Lung microvascular endothelial cell (primary cell): Measurements from ENCODE around the gene SWI5. TPM values are rescaled to one million over a fixed set of nuclear protein-coding genes. Genes with fewer than 3 reads are reported as not detected.

Experiments used
- DNase-seq, 2 donors: peaks; one replicate each; pipeline versions ENCODE4 v3.0.0 to v3.0.0-alpha.2; 2010; ENCODE audit warnings: low read depth in 2 of 2
- total RNA-seq: library from RNA; depleted of rRNA; stranded (reverse); fragments of >200 nt; gene quantifications from 2 replicates; pipeline ENCODE4 v1.2.1, GENCODE V29; 2014

Gene SWI5
- total RNA-seq, 1 donor from 2014 or later, result 17.5 TPM

DNA sequence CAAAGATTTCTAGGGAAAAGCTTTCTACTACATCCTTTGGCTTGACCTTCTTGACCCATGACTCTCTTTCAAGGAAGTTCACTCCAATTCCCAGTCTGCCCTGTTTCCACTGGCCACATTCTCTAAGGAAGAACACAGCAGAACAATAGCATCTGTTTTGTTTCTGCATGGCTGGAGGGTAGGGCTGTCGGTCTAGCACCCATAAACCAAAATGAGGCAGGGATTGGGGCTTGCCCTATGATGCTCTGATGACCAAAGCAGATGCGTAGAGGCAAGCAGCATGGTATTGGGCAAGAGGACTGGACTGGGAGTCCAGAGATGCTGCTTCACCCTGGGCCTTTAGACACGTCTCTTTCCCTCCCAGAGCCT lies 24.4 kb upstream of the SWI5 start:
- DNase-seq, result peak in 1 of 2 donors; percentile 64

DNA sequence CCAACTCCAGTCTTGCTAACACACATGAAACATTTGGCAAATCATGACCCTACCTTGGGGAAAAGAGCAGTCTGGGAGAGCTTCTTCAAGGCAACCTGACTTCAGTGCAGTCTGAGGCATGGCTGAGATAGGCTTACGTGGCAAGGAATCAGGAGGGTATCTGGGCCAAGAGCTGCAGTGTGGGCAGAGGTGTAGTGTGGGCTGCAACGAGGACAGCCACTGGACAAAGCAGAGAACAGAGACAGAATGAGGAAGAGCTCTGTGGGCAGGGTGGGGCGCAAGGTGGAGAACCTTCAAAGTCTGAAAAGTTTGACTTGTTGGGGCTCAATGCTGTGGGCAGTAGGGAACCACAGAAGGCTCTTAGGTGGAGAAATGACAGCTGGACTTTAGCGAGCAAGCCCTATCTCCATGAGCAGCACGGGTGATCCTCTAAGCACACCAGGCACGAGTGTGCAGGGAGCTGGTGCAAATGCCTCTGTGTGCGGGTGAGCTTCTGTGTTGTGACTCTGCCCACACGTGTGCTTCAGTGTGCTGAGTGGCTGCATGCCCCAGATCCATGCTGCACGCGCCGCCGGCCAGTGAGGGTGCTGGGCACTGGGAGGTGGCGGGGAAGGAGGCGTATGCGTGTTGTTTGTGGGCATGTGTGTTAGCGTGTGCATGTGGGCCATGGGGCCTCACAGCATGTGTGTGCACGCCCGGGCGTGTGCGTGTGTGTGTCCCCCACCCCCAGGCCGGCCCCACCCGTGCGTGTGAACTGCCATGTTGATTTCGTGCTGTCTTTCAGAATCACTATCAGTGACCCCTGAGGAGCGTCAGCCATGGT lies 23.5 kb upstream of the SWI5 start:
- no peak for DNase-seq

DNA sequence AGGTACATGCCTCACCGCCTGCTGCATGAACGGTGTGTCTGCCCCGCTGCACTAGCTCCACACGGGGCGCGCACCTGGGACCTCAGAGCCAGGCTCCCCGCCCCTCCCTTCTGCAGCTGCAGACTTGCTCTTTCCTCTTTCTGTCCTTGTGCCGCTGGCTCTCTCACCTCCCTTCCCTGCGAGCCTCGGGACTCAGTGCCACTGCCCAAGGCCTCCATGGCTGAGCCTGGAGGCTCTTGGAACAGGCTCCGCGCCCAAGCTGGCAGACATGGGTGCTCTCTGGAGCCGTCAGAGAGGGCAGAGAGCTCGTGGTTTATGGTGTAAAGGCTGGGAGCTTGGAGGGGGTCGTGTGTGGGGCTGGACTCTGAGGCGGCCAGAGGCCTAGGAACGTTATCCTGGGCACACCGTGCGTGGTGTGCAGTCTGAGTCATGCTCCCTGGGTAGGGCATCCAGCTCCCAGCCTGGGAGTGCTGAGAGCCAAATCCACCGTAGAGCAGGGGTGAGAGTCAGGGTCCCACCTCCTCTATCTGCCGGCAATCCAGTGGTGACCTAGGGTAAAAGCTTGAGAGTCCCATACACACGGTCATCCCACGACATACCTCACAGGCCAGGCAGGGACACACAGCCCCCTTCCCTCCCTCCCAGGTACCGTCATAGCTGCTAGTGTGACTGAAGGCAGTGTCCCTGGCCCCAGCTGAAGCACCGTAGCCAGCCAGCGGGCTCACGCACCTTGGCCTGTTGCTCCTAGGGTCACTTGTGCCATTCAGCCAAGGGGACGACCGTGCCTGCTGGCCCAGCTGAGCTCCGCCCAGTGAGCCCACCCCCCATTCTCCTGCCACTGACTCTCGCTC lies 22.7 kb upstream of the SWI5 start:
- DNase-seq, result no peak

DNA sequence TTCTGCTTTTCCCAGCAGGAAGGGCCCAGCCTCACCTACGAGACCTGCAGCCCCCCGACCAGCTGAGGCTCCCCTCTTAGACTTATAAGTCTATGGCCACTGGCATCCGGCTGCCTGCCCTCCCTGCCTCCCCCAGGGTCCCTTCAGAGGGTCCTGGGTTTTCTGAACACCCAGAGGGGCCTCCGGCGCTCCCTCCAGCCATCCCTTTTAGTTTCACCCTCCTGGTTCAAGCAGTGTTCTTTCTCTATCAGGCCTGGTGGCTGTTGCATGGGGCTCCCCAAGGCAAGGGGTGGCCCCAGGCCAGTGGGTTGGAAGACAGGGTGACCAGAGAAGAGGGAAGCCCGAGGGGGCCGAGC lies 22.1 kb upstream of the SWI5 start:
- DNase-seq, result no peak

DNA sequence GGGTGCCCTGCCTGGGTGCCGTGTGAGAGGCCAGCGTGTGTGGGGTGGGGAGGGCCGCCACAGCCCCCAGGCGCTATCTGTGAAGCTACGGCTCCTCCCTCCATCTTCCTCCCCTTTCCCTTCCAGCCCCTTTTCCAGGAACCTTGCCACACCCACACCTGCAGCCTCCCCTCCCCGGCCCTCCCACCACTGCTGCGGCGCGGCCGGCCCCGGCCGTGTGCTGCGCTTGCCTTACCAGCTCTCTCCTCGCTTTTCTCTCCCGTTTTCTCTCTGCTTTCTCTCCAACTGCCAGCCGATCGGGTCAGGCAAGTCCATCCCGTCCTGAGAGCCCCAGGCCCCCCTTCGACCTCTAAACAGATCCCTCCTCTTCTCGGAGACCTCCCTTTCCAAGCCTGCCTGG lies 21.7 kb upstream of the SWI5 start:
- no peak for DNase-seq

DNA sequence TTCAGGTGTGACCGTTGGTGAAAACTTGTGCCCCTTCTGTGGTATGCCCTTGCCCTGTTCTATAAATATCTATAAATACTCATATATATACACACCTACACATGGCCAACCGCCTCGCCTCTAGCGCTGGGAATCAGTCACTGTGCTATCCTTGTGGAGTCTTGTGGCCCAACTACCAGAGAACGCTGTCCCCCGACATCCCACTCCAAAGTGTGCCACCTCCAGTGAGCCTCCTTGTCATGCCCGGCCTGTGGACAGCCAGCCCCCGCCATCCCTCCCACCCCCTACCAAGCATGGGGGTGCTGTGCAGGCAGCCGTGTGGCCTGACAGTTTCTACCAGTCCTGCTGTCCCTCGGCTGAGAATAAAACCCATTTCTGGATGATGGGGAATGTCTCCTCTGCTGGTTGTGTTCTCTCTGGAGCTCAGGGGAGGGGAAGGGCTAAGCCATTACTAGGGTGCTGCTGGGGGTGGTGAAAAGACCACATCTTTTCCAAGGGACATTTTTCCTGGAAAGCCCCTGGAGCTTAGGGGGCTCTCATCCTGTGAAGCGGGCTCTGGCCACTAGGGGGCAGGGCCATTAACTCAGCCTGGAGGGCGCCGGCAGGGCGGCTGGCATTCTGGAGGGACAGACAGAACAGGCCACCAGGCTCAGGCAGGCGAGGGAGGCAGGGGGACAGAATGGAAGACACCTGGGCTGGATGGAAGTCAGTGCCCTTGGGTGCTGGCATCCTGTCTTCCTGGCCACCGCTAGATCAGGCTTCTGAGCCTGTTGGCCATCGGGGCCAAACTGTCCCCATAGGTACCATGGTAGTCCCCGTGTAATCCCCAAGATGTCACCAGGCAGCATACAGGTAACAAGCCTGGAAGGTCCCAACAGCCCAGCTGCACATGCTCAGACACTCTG lies 21.0 kb upstream of the SWI5 start:
- DNase-seq, result peak; percentile 55 to 77

DNA sequence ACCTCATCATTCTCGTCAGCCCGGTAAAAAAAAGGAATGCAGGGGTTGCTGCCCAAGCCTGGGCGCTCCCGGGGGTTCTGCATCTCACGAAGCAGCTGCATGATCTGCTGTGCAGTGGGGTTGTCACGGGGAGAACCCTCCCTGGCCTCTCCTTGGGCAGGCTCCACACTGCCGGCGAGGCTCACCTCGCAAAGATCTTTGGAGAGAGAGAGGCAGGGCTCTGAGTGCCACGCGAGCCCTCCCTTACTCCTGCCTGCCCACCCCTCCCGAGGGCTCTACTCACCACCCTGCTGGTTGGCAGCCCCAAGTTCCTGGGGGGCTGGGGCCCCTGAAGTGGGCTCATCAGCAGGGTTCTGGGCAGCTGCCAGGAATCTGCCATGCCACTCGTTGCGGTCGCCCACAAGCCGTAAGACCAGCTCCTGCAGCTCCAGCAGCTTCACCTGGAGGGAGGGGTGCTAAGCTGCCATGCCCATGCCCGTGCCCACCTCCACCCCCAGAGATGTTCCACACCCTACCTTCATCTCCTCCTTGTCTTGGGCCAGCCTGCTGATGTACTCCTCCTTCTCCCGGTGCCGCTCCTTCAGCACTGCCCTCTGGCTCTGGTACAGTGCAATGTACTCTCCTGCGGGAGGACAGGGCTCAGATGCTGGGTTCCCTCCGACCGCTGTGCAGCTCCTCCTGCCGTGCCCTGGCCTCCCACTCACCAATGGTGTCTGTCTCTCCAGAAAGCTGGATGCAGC lies 18.8 kb upstream of the SWI5 start:
- DNase-seq, result no peak

DNA sequence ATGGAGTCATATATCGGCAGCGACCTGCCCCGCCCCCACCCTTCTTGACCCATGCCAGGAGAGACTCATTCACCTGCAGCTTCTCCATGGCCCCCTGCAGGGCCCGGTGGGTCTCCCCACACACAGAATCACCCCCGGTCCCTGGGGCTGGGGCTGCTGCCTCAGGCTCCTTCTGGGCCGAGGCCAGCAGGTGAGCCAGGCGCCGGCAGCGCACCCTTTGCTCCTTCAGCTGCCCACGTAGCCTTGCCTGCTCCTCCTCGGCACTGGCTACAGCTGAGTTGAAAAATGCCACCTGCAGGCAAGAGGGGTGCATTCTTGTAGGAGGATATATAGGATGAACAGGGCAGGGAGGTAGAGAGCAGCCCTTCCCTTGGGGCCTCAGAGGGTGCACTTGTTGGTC lies 18.2 kb upstream of the SWI5 start:
- no peak for DNase-seq

DNA sequence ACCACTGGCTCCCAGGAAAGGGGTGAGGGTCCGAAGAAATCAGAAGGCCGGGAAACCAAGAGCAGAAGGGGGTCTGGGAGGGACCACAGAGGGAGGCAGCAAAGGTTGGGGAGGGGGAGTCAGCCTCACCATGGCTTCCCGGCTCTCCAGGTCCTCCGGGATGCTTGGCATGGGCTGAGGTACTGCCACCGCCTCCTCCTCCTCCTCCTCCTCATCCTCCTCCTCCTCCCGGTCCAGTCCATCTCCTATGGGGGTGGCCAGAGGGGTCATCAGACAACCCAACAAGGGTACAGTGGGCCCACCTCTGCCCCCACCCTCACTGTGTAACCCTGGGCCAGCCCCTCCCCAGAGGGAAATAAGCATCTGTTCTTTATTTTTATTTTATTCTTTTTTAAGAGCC lies 17.8 kb upstream of the SWI5 start:
- DNase-seq, result no peak

DNA sequence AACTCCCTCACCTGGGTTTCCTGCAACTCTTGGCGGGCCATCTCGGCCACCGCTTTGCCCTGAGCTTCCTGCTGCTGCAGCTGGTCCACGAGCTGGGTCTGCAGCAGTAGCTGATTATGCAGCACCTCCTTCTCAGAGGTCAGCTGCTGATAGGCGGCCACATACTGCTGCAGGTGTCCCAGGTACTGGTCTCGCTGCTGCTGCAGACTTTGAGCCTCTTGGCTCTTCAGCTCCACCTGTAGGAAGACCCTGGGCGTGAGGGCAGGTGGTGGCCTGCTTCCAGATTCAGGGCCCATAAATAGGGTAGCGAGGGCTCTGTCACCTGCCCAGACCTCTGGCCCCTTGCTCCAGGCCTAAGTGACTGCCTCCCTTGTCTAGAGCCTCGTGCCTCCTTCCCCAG lies 16.9 kb upstream of the SWI5 start:
- DNase-seq, result no peak

DNA sequence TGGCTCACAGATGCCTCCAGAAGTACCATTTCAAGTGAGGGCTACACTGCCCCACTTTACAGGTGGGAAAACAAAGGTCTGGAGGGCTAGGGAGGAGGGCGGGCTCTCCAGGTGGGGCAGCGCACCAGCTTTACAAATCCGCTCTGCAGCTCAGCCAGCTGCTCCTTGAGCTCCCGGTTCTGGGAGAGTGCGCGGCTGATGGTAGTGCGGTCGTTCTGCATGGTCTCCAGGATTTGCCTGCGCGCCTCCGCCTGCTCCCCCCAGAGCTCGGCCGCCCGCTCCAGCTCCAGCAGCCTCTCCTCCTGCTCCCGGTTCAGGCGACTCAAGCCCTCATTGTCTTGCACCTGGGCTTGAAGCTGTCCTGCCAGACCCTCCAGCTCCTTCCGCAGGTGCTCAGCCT lies 15.7 kb upstream of the SWI5 start:
- DNase-seq, result no peak

DNA sequence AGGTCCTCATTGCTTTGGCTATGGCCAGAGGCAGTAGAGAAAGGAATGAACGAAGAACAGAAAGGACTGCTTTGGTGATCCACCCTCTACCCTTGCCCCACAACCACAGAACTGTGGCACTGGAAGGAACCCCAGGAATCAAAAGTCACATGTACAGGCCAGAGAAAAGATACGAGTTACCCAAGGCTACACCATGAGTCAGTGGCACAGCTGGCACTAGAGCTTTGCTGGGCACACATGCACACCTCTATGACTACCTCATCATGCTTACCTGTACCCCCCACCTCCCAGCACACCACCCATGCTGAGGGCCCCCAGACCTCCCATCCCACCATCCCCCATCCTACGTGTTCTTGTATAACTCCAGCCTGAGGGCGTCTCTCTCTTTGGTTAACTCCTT lies 13.4 kb upstream of the SWI5 start:
- no peak for DNase-seq

DNA sequence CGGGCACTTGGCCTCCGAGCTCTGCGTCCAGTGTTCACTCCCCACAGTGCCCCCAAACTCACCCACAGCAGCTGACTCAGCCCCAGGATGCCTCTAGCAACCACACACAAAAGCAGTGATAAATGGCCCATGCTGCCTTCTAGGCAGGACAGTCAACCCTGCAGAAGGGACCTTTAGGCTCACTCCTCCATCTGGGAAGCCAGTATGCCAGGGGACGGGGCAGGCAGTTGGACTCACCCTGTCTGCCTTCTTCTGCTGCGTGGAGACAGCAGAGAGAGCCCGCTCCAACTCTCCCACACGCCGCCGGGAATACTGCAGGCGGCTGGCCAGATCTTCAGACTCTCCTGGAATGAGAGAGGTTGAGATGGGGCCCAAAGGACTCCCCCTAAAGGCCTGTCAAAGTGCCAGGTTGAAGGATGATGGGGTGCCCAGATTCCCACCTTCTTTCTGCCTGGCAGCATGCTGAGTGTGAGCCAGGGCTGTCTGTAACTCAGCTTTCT lies 10.7 kb upstream of the SWI5 start:
- DNase-seq, result no peak

DNA sequence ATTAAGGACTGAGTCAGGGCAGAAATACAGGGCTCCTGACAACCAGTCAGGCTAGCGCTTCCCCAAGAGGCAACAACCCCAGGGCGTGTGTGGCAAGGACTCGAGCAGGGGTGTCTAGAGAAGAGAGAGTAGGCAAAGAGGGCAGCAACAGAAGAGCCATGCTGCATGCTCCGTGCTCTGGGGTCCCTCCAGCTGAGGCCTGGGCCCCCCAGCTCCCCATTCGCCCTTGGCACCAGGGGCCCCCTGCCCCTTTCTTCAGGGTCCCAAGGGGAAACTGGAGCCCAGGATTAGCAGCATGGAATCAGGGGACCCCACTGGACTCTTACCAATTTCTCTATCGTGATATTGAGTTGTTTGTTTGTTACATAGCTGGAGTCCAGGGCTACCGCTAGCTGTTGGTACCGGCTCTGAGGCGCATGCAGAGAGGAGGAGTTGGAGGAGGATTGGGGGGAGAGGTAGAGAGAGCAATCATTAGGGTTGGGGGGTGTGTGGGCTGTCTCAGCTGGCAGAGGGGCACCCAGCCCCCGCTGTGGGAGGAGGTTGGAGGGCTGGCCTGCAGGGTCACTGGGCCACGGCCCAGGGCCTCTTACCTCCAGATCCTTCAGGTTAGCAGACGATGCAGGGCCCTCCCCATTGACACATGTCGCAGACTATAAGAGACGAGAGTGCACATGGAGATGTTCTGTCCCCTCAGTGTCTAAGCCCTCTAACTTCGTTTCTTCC lies 9.0 kb upstream of the SWI5 start:
- DNase-seq, result no peak

DNA sequence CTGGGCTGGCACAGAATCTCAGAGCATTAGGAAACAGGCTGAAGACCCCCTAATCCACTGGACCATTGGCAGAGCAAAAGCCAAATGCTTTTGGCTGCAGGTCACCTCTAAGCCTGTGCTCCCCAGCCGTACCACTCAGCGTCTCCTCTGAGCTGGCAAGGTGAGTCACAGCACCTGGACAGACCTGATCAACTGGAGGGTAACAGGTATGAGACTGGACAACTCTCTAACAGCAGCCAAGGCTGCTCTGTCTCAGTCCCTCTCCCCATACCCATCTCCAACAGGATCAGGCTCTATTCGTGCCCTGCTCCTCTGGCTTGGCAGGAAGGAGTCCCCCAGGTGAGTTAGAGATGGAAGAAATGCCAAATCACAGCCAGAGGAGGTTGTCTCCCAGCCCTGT lies 5.0 kb upstream of the SWI5 start:
- DNase-seq, result no peak

DNA sequence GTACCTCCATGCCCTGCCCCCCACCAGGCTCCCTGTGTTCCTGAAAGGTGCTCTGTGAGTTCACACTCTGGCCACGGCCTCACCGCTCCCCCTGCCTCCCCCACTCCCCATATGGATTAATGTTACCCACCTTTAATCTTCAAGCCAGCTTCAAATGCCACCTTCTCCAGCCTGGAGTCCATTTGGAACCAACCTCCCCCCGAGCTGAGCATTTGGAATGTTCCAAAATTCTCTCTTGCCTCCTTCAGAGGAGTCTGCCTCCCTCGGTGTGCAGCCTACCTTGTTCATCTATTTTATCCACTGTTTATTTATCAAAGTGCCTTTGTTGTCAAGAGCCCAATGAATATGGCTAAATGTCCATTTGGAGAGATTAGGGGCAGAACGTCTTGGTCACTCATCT lies 4.6 kb upstream of the SWI5 start:
- no peak for DNase-seq

DNA sequence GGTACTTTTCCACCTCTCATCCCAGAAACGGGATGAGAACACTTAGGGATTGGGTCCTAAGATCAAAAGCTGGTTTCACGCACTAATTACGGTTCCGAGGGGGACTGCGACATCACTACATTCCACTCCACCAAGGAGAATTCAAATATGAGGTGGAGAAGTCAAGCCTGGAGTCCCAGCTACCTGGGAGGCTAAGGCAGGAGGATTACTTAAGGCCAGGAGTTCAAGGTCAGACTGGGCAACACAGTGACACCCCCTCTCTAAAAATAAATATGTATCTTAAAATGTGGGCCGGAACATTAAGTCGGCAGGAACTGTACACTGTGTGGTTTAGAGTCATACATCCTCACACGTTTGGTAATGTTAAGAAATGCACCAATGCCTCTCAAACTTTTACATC lies 1.8 kb upstream of the SWI5 start:
- no peak for DNase-seq

DNA sequence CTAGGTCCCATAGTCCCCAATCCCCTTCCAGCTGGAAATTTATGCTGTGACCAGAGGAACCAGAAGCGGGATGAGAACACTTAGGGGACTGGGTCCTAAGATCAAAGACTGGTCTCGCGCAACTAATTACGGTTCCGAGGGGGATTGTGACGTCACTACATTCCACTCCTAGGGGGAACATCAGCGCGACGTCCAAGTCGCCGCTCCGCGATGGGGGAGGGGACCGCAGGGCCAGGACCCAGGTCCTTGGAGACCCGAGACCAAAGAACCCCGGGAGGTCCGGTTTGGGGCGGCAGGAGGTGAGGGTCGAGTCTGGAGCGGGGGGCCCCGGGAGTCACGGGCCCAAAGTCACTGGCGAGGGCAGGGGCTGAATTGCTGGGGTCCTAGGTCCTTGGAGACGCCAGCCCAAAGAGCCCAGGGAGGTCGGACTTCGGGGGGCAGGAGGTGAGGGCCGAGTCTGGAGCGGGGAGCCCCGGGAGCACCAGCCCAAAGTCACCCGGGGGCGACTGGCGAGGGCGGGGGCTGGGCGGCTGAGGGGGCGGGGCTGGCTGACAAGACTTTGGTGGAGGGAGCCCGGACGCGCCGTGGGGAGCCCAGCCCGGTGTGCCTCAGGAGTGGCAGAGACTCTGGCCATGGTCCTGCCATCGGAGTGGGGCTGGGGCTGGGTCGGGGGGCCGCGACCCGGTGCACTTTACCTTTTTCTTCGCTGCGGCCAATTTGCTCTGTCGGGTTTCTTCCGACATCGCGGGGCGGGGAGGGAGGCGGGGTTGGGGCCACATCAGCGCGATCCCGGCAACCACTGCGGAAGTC lies 673 bp upstream of the SWI5 start, which contains the start of gene GOLGA2:
TSS of gene GOLGA2 (minus strand) at position 810 of the 810 bp plus-strand sequence. CDS start at position 779, 31 bp downstream.
- peak; percentile 65 to 68 for DNase-seq

DNA sequence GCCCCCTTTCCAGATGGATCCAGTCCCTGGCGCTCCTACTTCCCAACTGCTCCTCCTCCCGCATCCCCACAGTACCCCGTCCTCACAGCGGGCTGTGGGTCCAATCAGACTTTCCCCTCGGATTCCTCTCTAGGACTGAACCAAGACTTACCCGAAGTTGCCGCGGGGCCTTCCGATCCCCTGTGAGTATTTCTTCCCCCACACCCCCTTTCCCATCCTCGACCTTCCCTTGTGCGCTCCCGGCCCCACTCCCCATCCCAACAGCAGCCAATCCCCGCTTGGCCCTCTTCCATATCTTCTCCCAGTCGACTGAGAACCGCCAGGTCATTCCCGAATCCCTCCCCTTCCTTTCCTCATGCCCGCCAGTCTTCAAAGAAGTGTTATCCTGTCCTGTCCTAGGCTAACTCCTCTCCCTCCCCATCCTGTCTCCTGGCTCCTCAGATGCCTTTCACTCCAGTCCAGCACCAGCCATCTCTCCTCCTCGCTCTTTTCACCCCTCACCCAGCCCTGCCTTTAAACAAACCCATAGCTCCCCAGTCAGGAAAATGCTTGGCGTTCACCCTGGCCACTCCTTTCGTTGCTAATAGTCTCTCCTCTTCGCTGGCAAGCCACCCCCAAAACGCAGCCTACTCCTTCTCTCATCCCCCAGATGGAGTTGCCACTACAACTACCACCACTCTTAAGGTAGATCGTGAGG lies 646 bp downstream of the SWI5 start:
- DNase-seq, result peak in 1 of 2 donors; percentile 44
